Calu3 (cell line): ENCODE data around the gene NR3C1. TPM values are rescaled to one million over a fixed set of nuclear protein-coding genes. Genes with fewer than 3 reads are reported as not detected.

Experiments used
- BruUV-seq: library from RNA; stranded (reverse); fragments of 400-500 nt; replicated peaks from 2 replicates; lab custom pipeline; 2021; lab: Mats Ljungman, UMichigan
- CTCF ChIA-PET: fragments of 300-600 bp; sonication (Branson Sonifier 250); formaldehyde crosslinking; loops from one replicate; lab custom pipeline; 2022; ENCODE audit warnings: antibody characterized with exemption; lab: Charles Lee
- DNase-seq: peaks from one replicate; pipeline ENCODE4 v3.0.0; 2022
- H3K27ac Mint-ChIP-seq: one replicate; pipeline ENCODE4 v1.8.0; 2022; ENCODE audit warnings: mixed read lengths; ENCODE audit not compliant: unreplicated experiment
- H3K27me3 Mint-ChIP-seq: one replicate; pipeline ENCODE4 v1.8.0; 2022; ENCODE audit warnings: mixed read lengths; ENCODE audit not compliant: unreplicated experiment
- H3K36me3 Mint-ChIP-seq: one replicate; pipeline ENCODE4 v1.8.0; 2022; ENCODE audit warnings: mild to moderate bottlenecking, moderate library complexity, mixed read lengths; ENCODE audit not compliant: insufficient read depth, unreplicated experiment
- H3K4me1 Mint-ChIP-seq: one replicate; pipeline ENCODE4 v1.8.0; 2022; ENCODE audit warnings: mild to moderate bottlenecking, low read depth, mixed read lengths; ENCODE audit not compliant: unreplicated experiment
- H3K4me3 Mint-ChIP-seq: one replicate; pipeline ENCODE4 v1.8.0; 2022; ENCODE audit warnings: mild to moderate bottlenecking, low read depth, moderate library complexity, mixed read lengths; ENCODE audit not compliant: unreplicated experiment
- H3K9me3 Mint-ChIP-seq: one replicate; pipeline ENCODE4 v1.8.0; 2022; ENCODE audit warnings: low read depth, mixed read lengths; ENCODE audit not compliant: unreplicated experiment
- CTCF ChIP-seq: fragments of 200-600 bp; IDR thresholded peaks from one replicate; pipeline ENCODE4 v1.8.0; 2022; ENCODE audit warnings: antibody characterized with exemption; ENCODE audit not compliant: unreplicated experiment
- intact Hi-C: fragments of 100-400 bp; cut with micrococcal nuclease; formaldehyde crosslinking; loops from one replicate; pipeline ENCODE4 v1.10.0; 2022; ENCODE audit not compliant: unreplicated experiment
- total RNA-seq: library from RNA; stranded (reverse); gene quantifications from 2 replicates; pipeline ENCODE4 v1.2.3, GENCODE V29; 2022

Gene NR3C1
- total RNA-seq, 1 experiment from 2014 or later = 63.1 TPM

GRCh38 chr5:143446535-143447226, 43.2 kb upstream of the NR3C1 start:
- Mint-ChIP-seq H3K9me3 (no peaks in the 10 kb centered on the region), H3K4me3 (no peak overlapping the region), H3K27ac (no peak overlapping the region), H3K36me3 (no peaks in the 10 kb centered on the region), H3K27me3 (no peaks in the 10 kb centered on the region), H3K4me1 (no peaks in the 10 kb centered on the region)
- CTCF ChIA-PET = interaction anchor here (0.6 to 1.0 kb wide), 3 partner anchors 8 to 695 kb away, joined by 3 to 6 read pairs (median 5); no protein-coding TSS in a partner anchor
- TF ChIP-seq CTCF = no peak
- no TSS peak for BruUV-seq
- intact Hi-C loops = no loop called here
- DNase-seq = no peak

- TF ChIP-seq CTCF = no peak
- DNase-seq = no peak
- Mint-ChIP-seq H3K4me1 (peaks cover 1% of the 10 kb centered on the region), H3K27ac (no peak overlapping the region), H3K27me3 (no peaks in the 10 kb centered on the region), H3K36me3 (no peaks in the 10 kb centered on the region), H3K9me3 (no peaks in the 10 kb centered on the region), H3K4me3 (no peak overlapping the region)
- no TSS peak for BruUV-seq
- intact Hi-C loops = no loop called here
- CTCF ChIA-PET = interaction anchor here (0.5 to 1.0 kb wide), 3 partner anchors 9 to 696 kb away, joined by 3 to 6 read pairs (median 5); no protein-coding TSS in a partner anchor
Measured at GRCh38 chr5:143445776-143446175, 42.3 kb upstream of the NR3C1 start.

- peaks cover 9% of the 10 kb centered on the region for H3K4me1 Mint-ChIP-seq
- no peak overlapping the region for H3K27ac Mint-ChIP-seq
- no peak for TF ChIP-seq CTCF
- no peak for DNase-seq
- CTCF ChIA-PET = no interaction called here
- no peaks in the 10 kb centered on the region for H3K36me3 Mint-ChIP-seq
- H3K27me3 Mint-ChIP-seq = no peaks in the 10 kb centered on the region
- no peaks in the 10 kb centered on the region for H3K9me3 Mint-ChIP-seq
- no TSS peak for BruUV-seq
- no peak overlapping the region for H3K4me3 Mint-ChIP-seq
- intact Hi-C loops = no loop called here
Measured at GRCh38 chr5:143443330-143443729, 39.8 kb upstream of the NR3C1 start.

- Mint-ChIP-seq H3K4me3 (no peak overlapping the region), H3K4me1 (peaks cover 10% of the 10 kb centered on the region), H3K9me3 (no peaks in the 10 kb centered on the region), H3K36me3 (no peaks in the 10 kb centered on the region), H3K27me3 (no peaks in the 10 kb centered on the region), H3K27ac (no peak overlapping the region)
- CTCF ChIA-PET = no interaction called here
- intact Hi-C loops = no loop called here
- no peak for DNase-seq
- no peak for TF ChIP-seq CTCF
- no TSS peak for BruUV-seq
Measured at GRCh38 chr5:143442385-143442784, 38.9 kb upstream of the NR3C1 start.
